GM19240 (cell line): ENCODE data around the gene SYCN.

Source experiments
- DNase-seq: peaks from one replicate; pipeline ENCODE4 v3.0.0; 2011; ENCODE audit warnings: low spot score; ENCODE audit not compliant: insufficient read length

SYCN gene

DNA sequence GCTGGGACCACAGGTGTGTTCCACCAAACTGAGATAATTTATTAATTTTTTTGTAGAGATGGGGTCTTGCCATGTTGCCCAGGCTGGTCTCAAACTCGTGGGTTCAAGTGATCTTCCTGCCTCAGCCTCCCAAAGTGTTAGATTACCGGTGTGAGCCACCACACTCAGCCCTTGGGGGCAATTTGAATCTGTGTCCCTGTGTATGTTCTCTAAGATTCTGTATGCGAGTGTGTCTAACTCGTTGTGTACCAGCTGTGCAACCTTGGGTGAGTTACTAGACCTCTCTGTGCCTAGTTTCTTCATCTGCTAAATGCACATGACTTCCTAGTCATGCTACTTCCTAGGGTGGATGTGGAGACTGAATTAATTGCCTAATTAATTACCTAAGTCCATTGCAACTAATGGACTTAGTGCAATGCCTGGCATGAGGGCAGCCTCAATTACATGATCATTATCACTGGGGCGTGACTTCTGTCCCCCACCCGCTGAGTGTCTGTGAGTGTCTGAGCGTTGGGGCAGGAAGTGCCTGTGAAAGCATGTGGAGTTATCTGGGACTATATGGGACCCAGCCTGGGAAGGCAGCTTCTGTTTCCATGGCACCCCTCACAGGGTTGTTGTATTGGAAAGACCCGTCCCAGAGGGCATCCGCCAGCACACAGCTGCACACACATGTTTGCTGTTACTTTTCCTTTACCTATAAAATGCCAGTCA, 9.1 kb downstream of the SYCN start:
- no peak for DNase-seq

DNA sequence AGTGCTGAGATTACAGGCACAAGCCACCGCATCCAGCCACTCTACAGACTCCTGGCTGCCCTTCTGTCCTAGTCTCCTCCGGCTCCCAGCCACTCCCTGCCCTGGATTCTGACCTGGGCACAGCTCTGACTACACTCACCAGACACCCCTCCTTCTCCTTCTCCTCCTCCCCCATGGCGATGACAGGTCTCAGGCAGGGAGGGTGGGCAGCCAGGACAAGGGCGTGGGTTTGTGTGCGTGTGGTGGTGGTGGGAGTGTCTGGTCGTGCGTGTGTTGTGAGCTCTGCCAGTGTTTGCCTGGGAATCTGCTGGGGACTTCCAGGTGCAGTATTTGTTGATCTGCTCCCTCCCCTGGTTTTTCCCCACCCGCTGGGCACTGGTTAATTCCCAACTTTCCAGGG, 10.3 kb downstream of the SYCN start:
- no peak for DNase-seq

DNA sequence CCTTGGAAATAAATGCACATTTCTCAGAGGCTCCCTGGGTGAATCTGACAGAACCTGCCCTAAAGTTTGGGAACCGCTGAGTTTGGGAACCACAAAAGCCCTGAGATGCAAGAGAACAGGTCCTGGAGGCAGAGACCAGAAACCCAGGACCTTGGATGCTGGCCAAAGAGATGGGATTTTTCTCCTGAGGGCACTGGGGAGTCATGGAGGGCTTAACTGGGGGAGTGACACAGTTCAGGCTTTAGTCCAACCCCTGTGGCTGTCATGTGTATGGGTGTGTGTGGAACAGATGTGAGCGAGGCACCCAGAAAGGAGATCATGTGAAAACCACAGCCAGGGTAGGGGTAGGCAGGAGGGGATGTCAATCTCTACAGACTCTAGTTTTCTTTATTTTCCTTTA, 11.2 kb downstream of the SYCN start:
- DNase-seq = no peak

DNA sequence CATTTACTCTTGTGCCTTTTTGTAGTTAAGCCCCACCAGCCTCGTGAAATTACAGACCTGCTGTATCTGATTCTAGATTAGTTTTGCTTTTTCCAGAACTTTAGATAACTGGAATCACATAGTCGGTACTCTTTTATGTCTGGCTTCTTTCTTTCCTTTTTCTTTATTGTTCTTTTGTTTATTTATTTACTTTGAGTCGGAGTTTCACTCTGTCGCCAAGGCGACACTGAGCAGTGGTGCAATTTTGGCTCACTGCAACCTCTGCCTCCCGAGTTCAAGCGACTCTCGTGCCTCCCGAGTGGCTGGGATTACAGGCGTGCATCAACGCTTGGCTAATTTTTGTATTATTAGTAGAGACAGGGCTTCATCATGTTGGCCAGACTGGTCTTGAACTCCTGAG, 13.3 kb downstream of the SYCN start:
- DNase-seq = no peak

DNA sequence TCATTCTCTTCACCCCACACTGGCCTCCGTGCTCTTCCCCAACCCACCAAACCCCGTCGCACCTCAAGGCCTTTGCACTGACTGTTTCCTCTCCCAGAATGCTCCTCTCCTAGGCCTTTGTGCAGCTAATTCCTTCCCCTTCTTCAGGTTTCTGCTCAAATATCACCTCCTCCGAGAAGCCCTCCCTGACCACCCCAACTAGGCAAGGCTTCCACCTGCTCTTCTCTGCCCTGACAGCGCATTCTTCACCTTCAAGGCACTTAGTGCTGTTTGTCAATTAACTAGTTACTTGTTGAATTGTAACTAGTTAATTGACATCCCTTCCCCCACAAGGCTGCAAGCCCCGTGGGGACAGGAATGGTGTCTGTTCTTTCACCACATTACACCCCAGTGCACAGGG, 15.1 kb downstream of the SYCN start:
- no peak for DNase-seq

DNA sequence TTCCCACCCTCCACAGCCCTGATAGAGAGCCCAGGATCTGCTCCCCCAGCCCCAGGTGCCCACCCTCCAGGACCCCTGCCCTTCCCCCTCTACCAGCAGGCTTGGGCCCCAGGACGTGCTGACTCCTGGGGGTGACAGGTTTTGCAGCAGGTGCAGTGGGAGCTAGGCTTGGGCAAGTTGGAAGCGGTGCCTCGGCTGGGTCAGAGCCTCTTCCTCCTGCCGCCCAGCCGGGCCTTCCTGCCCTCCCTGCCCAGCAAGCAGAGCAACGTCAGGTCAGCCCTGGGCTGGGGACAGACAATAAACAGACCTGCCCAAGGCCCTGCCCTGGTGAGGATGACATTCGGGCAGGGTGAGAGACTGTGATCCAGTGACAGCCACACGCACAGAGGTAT, 16.5 kb downstream of the SYCN start:
- DNase-seq = no peak

DNA sequence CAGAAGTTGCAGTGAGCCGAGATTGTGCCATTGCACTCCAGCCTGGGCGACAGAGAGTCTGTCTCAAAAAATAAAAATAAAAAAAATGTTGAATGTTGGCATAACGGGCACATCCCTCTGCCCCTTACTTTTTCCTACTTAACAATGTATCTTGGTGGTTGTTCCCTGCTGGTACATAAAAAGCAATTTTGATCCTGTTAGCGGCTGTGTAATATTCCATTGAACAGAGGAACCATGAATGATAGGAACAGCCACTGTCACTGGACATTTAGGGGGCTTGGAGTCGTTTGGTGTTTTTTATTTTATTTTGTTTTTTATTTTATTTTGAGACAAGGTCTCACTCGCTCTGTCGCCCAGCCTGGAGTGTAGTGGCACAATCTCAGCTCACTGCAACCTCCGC, 17.7 kb downstream of the SYCN start:
- DNase-seq = no peak

DNA sequence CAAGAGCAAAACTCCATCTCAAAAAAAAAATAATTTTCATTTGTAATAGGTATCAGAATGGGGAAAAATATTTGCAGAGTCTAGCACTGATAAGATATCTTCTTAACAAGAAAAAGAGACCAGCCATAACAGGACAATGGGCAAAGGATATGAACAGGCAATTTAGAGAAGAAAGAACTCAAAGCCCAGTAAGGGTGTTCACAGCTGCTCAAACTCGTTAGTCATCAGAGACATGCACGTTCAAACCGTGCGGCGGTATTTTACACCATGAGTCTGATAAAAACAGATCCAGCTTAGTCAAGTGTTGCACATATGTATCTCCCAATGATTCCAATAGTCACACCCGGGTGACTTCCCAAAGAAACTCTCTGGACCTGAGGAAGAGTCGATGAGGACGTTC, 21.0 kb downstream of the SYCN start:
- no peak for DNase-seq

DNA sequence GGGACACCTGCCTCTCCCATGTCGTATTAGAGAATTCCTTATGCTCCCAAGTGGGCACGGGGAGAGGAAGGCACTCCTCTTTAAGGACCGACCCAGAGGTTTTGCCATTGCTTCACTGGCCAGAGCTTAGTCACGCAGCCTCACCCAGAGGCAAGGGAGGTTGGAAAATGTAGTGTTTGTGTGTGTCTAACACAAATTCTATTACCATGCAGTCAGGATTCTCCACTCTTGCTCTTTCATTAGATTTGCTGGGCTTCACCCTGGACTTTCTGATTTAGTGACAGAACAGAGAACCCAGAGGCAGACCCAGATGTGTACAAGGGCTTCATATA, 21.9 kb downstream of the SYCN start:
- no peak for DNase-seq

DNA sequence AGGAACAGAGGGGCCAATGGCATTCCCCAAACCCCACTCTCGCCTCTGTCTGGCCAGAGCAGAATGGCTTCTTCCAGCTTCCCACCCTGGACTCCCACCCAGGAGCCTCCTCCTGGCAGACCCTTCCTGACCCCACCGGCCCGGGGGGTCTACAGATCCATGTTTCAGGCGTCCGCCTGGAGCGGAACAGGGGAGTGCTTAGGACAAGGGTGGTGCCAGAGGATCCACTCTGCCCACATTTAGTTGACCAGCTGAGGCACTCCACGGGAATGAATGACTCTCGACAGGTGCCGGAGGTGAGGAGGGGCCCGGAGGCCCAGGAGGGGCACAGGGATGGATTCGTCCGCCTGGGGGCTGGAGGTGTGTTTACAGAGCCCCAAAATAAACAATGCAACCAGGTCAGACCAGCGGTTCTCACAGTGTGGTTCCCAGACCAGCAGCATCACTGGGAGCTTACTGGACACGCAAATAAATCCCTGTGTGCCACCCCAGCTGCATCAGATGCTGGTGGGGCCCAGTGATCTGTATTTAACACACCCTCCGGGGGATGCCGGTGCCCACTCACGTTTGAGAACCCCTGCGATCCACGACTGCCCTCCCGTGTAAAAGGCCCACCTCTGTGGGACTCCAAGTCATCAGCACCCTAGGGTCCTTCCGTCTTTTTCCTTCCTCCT, 22.4 kb downstream of the SYCN start:
- DNase-seq = no peak

DNA sequence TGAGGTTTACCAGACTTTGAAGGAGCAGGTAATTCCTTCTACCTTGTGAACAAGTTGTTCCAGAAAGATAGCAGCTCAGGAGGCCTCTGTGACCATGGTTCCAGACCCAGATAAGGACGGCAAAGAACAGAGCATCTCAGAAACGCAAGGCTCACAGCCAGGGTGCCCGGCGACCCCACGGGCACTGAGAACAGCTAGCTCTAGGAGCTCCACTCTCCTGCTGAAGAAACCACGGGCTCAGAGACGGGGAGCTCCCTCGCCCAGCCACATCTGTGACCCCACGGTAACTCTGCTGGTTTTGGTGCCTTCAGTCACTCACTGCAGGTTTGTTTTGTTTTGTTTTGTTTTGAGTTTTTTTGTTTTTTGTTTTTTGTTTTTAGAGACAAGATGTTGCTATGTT, 23.3 kb downstream of the SYCN start:
- DNase-seq = no peak

DNA sequence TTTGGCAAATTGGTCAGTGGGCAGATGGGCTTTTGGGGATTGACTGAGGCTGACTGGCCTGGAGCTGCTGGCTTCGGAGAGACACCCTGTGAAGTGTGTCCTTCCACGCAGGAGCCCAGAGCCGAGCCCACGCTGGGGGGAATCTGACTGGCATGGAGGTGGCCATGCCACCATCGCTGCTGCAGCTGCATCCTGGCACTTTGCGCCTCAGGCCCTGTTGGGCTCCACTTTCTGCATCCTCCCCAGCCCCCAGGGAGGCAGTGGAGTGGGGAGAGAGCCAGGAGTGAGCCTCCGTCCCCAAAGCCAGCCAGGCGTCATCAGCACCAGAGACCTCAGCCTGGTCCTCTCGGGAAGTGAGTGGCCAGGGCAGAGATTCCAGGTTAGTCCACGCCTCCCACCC, 24.3 kb downstream of the SYCN start:
- no peak for DNase-seq

DNA sequence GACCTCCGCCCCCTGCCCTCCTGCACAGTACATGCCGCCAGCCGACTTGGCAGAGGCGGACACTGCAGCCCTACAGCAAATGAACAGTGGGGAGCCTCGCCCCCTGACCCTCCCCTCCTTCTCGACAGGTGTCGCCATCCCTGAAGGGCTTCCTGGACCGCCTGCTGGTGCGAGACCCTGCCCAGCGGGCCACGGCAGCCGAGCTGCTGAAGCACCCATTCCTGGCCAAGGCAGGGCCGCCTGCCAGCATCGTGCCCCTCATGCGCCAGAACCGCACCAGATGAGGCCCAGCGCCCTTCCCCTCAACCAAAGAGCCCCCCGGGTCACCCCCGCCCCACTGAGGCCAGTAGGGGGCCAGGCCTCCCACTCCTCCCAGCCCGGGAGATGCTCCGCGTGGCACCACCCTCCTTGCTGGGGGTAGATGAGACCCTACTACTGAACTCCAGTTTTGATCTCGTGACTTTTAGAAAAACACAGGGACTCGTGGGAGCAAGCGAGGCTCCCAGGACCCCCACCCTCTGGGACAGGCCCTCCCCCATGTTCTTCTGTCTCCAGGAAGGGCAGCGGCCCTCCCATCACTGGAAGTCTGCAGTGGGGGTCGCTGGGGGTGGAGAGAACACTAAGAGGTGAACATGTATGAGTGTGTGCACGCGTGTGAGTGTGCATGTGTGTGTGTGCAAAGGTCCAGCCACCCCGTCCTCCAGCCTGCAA, 25.6 kb downstream of the SYCN start:
- DNase-seq = no peak

DNA sequence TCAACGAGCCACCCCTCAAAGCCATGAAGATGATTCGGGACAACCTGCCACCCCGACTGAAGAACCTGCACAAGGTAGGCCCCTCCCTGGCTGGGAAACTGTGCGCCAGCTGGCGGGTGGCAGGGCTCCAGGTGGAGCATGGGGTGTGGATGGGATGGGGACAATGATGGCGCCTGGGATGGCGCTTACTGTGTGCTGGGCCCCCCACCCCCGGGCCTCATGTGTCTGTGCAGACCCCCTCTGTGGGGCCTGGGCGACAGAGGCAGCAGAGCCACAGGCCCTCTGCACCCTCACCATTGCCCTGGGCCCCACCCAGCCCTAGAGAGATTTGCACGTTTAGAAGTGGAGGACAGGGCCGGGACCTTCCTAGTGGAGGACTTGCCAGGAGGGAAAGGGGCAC, 26.3 kb downstream of the SYCN start:
- DNase-seq = no peak

DNA sequence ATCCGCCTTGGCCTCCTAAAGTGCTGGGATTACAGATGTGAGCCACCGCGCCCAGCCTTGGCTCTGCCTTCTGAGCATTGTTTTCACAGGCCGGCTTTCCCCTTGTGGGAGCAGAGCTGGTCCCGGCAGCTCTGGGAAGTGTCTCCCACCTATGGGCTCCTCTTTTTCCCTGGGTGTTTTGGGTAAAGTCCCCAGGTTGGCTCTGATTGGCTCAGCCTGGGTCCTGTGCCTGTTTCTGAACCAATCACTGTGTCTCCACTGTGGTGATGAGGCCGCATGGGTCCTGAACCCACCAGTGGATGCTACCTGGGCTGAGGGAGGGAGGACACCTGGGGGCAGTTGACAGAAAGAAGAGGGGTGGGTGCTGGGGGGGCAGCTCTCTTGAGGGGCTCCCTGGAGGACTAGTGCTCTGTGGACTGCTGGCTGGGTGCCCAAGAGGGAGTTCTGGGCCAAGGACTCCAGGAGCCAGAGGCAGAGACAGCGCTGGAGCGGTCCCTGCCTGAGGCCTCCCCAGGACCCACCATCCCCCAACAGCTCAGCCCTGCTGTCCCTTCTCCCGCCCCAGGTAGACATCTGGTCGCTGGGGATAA, 26.9 kb downstream of the SYCN start:
- DNase-seq = no peak

DNA sequence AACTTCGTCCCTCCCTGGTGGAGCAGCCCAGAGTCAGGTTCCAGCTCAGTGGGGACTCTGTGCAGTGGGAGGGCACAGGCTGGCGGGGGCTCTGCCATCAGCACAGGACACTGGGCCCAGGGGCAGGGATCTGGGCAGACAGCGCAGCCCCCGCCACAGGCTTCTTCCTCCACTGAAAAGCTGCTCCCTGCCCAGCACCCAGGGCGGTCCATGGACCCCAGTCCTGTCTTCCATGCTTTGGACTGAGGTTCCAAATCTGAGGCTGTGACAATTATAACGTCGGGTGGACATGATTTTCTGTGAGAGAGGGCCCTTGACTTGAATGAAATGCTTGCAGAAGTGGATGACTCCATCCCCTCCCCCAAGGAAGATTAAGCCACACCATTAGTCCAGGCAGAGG, 28.5 kb downstream of the SYCN start:
- no peak for DNase-seq

DNA sequence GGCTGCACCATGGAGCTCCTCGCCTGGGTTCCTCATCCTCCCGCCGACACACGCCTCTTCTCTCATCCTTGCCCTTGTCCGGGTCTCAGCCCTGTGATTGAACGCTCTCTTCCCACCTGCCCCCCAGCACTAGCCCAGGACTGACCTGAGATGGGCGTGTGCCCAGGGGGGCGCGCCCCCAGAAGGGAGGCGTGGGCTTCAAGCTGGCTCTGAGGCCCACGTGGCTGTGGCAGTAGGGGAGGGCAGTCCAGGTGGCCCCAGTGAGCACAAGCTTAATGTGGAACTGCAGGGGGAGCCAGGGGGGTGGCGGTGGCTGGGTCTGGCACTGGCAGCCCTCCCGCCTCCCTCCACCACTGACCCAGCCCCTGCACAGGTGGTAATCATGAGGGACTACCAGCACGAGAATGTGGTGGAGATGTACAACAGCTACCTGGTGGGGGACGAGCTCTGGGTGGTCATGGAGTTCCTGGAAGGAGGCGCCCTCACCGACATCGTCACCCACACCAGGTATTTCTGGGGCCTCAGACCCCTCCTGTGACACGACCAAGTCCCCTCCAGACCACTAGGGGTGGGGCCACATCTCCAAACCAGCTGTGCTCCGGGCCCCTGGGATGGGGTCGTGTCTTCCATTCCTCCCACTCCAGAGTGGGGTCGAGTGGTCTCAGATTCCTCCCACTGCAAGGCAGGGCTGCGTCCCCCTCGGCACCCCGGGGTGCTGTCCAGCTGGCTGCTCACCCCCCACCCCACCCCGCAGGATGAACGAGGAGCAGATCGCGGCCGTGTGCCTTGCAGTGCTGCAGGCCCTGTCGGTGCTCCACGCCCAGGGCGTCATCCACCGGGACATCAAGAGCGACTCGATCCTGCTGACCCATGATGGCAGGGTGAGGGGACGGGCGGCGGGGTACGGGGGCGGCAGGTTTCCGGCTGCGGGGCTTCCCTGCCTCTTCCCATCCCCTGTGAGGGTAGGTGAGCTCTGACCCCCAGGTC, 29.2 kb downstream of the SYCN start:
- DNase-seq = no peak

DNA sequence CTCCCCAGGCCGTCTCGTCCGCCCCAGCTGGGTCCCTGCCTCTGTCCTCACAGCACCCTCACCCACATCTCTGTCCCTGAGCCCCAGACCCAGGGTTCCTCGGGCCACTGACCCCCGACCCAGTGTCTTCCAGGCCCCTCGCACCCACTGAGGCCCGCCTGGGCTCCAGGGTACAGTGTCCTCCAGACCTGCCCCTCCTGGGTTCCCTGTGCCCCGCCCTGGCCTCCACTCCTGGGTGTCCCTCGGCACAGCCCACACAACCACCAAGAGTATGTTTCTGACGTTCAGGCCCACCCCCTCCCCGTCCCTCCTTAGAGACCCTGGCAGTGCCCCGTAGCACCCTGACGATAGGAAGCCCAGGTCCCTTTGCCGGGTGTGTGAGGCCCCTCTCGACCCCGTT, 29.9 kb downstream of the SYCN start:
- no peak for DNase-seq

DNA sequence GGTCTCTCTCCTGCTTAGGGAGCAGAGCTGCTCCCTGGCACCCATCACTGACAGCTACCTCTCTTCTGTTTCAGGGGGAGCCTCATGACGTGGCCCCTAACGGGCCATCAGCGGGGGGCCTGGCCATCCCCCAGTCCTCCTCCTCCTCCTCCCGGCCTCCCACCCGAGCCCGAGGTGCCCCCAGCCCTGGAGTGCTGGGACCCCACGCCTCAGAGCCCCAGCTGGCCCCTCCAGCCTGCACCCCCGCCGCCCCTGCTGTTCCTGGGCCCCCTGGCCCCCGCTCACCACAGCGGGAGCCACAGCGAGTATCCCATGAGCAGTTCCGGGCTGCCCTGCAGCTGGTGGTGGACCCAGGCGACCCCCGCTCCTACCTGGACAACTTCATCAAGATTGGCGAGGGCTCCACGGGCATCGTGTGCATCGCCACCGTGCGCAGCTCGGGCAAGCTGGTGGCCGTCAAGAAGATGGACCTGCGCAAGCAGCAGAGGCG, 30.5 kb downstream of the SYCN start:
- no peak for DNase-seq

DNA sequence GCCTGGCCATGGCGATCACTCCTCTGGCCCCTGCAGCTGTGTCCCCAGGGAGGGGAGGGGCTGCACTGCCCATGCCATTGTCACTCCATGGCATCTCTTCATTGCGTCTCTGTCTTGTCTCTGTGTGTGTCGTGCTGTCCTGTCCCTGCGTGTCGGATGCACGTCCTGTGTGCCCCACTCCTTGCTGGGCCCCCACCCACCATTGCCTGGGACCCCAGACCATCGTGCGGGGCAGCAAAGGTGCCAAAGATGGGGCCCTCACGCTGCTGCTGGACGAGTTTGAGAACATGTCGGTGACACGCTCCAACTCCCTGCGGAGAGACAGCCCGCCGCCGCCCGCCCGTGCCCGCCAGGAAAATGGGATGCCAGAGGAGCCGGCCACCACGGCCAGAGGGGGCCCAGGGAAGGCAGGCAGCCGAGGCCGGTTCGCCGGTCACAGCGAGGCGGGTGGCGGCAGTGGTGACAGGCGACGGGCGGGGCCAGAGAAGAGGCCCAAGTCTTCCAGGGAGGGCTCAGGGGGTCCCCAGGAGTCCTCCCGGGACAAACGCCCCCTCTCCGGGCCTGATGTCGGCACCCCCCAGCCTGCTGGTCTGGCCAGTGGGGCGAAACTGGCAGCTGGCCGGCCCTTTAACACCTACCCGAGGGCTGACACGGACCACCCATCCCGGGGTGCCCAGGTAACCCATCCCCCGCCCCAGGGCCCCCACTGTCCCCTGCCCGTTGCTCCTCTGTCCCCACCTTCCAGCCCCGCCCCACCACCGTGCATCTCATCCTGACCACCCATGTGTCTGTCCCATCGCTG, 31.2 kb downstream of the SYCN start:
- no peak for DNase-seq
